WTC11 (cell line): Measurements from ENCODE around the gene MYOM1.

Experiments
- CBFB ChIP-seq: sonication (generic); formaldehyde crosslinking; IDR thresholded peaks from 2 replicates; pipeline ENCODE4 v1.8.1; 2022; ENCODE audit warnings: mild to moderate bottlenecking, low read depth, missing genetic modification reagents
- SP1 ChIP-seq: sonication (generic); formaldehyde crosslinking; conservative IDR thresholded peaks from 2 replicates; pipeline ENCODE4 v1.8.1; 2022; ENCODE audit warnings: missing genetic modification reagents
- TEAD1 ChIP-seq: sonication (generic); formaldehyde crosslinking; IDR thresholded peaks from 2 replicates; pipeline ENCODE4 v1.8.0; 2022; ENCODE audit warnings: mild to moderate bottlenecking, missing genetic modification reagents
- ZNF121 ChIP-seq: sonication (generic); formaldehyde crosslinking; IDR thresholded peaks from 2 replicates; pipeline ENCODE4 v1.8.0; 2023; ENCODE audit warnings: missing genetic modification reagents
- ZNF232 ChIP-seq: sonication (generic); formaldehyde crosslinking; IDR thresholded peaks from 2 replicates; pipeline ENCODE4 v1.8.0; 2022; ENCODE audit warnings: mild to moderate bottlenecking, missing genetic modification reagents
- TF ChIP-seq, protein P1 (sequence below): fragments of 200-600 bp; IDR thresholded peaks from 2 replicates; pipeline ENCODE4 v1.8.0; 2022; ENCODE audit warnings: antibody characterized with exemption
- TF ChIP-seq, protein P2 (sequence below): sonication (generic); formaldehyde crosslinking; IDR thresholded peaks from 2 replicates; pipeline ENCODE4 v1.8.0; 2022; ENCODE audit warnings: mild to moderate bottlenecking, missing genetic modification reagents
- TF ChIP-seq, protein P3 (sequence below): sonication (generic); formaldehyde crosslinking; conservative IDR thresholded peaks from 2 replicates; pipeline ENCODE4 v1.8.1; 2022; ENCODE audit warnings: mild to moderate bottlenecking, missing genetic modification reagents
- TF ChIP-seq, protein P4 (sequence below): sonication (generic); formaldehyde crosslinking; IDR thresholded peaks from 2 replicates; pipeline ENCODE4 v1.8.1; 2023; ENCODE audit warnings: mild to moderate bottlenecking, missing genetic modification reagents, borderline replicate concordance
- TF ChIP-seq, protein P5 (sequence below): sonication (generic); formaldehyde crosslinking; IDR thresholded peaks from 2 replicates; pipeline ENCODE4 v1.8.1; 2023; ENCODE audit warnings: mild to moderate bottlenecking, missing genetic modification reagents, moderate library complexity

GRCh38 chr18:3111523-3112240 is 108.1 kb downstream of the MYOM1 start:
- TF ChIP-seq, protein P1, sequence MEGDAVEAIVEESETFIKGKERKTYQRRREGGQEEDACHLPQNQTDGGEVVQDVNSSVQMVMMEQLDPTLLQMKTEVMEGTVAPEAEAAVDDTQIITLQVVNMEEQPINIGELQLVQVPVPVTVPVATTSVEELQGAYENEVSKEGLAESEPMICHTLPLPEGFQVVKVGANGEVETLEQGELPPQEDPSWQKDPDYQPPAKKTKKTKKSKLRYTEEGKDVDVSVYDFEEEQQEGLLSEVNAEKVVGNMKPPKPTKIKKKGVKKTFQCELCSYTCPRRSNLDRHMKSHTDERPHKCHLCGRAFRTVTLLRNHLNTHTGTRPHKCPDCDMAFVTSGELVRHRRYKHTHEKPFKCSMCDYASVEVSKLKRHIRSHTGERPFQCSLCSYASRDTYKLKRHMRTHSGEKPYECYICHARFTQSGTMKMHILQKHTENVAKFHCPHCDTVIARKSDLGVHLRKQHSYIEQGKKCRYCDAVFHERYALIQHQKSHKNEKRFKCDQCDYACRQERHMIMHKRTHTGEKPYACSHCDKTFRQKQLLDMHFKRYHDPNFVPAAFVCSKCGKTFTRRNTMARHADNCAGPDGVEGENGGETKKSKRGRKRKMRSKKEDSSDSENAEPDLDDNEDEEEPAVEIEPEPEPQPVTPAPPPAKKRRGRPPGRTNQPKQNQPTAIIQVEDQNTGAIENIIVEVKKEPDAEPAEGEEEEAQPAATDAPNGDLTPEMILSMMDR = no peak
- TF ChIP-seq ZNF121 (CRISPR knock-in tag) (no peak), CBFB (CRISPR knock-in tag) (no peak), SP1 (CRISPR knock-in tag) (no peak), TEAD1 (CRISPR knock-in tag) (no peak), ZNF232 (CRISPR knock-in tag) (no peak)
- TF ChIP-seq, protein P2, sequence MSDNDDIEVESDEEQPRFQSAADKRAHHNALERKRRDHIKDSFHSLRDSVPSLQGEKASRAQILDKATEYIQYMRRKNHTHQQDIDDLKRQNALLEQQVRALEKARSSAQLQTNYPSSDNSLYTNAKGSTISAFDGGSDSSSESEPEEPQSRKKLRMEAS = no peak
- TF ChIP-seq, protein P3, sequence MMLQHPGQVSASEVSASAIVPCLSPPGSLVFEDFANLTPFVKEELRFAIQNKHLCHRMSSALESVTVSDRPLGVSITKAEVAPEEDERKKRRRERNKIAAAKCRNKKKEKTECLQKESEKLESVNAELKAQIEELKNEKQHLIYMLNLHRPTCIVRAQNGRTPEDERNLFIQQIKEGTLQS (CRISPR knock-in tag) = no peak
- TF ChIP-seq, protein P4, sequence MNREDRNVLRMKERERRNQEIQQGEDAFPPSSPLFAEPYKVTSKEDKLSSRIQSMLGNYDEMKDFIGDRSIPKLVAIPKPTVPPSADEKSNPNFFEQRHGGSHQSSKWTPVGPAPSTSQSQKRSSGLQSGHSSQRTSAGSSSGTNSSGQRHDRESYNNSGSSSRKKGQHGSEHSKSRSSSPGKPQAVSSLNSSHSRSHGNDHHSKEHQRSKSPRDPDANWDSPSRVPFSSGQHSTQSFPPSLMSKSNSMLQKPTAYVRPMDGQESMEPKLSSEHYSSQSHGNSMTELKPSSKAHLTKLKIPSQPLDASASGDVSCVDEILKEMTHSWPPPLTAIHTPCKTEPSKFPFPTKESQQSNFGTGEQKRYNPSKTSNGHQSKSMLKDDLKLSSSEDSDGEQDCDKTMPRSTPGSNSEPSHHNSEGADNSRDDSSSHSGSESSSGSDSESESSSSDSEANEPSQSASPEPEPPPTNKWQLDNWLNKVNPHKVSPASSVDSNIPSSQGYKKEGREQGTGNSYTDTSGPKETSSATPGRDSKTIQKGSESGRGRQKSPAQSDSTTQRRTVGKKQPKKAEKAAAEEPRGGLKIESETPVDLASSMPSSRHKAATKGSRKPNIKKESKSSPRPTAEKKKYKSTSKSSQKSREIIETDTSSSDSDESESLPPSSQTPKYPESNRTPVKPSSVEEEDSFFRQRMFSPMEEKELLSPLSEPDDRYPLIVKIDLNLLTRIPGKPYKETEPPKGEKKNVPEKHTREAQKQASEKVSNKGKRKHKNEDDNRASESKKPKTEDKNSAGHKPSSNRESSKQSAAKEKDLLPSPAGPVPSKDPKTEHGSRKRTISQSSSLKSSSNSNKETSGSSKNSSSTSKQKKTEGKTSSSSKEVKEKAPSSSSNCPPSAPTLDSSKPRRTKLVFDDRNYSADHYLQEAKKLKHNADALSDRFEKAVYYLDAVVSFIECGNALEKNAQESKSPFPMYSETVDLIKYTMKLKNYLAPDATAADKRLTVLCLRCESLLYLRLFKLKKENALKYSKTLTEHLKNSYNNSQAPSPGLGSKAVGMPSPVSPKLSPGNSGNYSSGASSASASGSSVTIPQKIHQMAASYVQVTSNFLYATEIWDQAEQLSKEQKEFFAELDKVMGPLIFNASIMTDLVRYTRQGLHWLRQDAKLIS (CRISPR knock-in tag) = no peak
- TF ChIP-seq, protein P5, sequence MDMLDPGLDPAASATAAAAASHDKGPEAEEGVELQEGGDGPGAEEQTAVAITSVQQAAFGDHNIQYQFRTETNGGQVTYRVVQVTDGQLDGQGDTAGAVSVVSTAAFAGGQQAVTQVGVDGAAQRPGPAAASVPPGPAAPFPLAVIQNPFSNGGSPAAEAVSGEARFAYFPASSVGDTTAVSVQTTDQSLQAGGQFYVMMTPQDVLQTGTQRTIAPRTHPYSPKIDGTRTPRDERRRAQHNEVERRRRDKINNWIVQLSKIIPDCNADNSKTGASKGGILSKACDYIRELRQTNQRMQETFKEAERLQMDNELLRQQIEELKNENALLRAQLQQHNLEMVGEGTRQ (CRISPR knock-in tag) = no peak
